ENCODE data around the gene CAPN9.

Gene CAPN9

GRCh38 chr1:230800891-230801840 lies 54.0 kb downstream of the CAPN9 start:
- DNase-seq, result no peak

DNA sequence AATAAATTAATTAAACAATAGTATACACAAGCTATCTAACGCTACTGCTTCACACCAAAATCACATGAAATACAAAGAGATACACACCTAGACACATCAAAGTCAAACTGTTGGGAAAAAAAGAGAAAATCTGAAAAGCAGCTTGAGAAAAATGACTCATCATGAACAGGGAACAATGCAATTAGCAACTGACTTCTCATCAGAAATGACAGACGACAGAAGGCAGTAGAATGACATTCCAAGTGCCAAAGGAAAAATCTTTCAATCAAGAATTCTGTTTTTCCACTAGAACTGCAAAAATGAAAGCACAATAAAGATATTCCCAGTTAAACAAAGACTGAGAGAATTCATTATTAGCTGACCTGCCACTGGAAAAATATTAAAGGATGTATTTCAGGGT lies 57.2 kb downstream of the CAPN9 start:
- DNase-seq, result no peak

DNA sequence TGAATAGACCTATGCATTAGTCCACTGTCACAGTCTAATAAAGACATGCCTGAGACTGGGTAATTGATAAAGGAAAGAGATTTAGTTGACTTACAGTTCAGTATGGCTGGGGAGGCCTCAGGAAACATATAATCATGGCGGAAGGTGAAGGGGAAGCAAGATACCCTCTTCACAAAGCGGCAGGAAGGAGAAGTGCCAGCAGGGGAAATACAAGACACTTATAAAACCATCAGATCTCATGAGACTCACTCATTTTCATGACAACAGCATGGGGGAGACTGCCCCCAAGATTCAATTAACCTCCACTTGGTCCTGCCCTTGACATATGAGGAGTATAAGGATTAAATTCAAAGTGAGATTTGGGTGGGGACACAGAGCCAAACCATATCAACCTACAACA lies 59.4 kb downstream of the CAPN9 start:
- no peak for DNase-seq

DNA sequence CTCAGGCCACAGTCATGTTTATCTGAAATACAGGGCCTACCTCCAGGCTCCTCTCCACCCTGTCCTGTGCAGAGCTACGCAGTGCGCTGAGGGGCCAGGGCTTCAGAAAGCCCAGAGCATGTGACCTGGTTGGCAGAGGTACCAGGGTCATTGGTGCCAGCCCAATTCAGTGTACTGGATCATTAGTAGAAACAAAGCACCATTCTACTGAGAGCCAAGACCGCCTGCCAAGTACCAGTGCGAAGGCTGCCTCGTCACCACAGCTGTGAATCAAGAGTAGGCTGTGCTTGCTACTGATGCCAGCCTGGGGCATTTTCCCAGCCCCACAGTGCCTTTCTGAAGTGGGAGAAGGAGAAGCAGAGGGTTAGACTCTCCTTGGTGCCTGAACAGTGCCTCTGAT lies 59.8 kb downstream of the CAPN9 start:
- no peak for DNase-seq

GRCh38 chr1:230807561-230808280 lies 60.5 kb downstream of the CAPN9 start:
- DNase-seq, result no peak

- DNase-seq, result no peak
Observed at GRCh38 chr1:230808281-230808872, 61.2 kb downstream of the CAPN9 start.

DNA sequence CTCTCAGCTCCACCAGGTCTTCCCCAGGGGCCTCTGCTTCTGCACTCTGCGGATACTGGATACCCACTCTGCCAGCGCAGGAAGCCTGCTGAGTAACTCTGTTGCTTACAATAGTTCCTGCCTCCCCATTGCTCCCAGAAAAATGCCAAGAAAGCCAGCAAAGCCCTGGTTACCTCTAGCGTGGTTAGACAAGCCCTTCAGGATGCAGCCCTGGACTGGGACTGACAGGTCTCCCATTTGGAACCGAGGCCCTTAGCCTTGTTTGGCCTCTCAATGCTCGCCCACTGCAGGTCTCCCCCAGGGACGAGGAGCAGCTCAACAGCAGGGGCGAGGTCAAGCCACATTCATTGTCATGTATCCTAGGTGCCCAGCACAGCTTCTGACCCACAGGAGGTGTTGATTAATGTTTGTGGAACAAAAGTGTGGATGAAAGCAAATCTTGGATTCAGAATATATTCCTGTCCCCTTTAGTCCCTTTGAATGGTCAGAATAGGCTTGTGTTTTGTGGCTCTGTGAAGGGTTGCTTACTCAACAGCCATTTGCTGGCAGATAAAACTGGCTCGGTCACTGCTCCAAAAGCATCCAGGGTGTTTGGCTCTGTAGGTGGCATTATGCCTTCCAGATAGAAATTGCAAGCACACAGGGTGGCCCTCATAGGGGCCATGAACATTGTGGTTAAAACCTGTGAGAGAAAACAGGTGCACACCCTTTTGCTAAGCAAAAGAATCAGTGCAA lies 62.2 kb downstream of the CAPN9 start:
- no peak for DNase-seq

DNA sequence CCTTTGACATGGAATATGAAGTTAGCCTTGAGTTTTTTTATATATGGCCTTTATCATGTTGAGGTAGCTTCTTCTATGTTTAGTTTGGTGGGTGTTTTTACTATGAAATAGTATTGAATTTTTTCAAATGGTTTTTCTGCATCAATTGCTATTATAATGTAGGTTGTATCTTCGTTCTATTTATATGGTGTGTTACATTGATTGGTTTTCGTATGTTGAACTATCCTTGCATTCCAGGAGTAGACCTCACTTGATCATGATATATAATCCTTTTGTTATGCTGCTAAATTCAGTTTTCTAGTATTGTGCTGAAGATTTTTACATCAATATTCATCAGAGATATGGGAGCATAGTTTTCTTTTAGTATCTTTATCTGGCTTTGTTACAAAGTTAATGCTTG lies 65.4 kb downstream of the CAPN9 start:
- no peak for DNase-seq

DNA sequence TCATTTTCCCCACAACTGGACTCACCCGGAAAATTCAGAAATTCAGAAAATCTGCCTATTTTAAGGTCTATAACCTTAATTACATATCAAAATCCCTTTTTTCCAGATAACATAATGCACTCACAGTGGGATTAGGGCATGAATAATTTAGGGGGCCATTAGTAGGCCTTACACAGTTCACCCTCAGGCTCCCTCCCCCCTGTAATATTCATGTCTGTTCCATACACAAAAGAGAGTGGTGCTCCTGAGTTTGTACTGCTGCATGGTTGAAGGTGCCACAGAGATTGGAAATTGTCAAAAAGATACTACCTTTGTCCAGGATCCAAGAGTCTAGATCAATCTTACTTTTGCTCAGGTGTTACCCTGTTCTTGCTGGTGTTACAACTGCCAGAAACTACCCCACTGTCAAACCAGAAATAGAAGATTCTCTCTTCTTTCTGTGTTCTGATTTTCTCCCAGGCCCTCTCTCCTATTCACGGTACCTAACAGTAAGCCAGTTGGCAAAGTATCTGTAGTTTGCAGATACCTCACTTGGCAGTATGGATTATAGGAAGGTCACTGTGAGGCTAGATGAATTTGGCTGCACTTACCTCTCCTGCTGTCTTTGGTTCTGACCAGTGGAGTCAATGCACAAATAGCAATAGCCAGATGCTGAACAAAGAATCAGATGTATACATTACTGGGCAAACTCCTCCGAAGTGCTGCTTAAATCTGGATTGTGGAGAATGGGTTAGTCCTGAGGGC lies 67.9 kb downstream of the CAPN9 start:
- no peak for DNase-seq

GRCh38 chr1:230816018-230816417 lies 68.8 kb downstream of the CAPN9 start:
- no peak for DNase-seq

GRCh38 chr1:230818367-230818766 lies 71.2 kb downstream of the CAPN9 start:
- DNase-seq, result no peak

DNA sequence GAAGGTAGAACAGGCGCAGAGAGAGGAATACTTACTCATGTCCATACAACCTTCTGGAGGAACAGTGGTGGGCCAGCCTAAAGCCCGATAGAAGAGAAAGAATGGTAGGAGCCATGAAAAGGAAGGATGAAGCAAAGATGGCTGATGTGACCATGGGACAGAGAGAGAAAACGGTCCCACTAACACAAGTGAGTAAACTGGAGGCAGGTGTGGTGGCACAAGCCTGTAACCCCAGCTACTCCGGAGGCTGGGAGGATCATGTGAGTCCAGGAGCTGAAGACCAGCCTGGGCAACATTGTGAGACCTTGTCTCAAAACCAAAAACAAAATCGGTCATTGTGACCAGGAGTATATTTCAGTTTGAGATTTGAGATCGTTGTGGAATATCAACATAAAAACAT lies 71.7 kb downstream of the CAPN9 start:
- DNase-seq, result no peak

DNA sequence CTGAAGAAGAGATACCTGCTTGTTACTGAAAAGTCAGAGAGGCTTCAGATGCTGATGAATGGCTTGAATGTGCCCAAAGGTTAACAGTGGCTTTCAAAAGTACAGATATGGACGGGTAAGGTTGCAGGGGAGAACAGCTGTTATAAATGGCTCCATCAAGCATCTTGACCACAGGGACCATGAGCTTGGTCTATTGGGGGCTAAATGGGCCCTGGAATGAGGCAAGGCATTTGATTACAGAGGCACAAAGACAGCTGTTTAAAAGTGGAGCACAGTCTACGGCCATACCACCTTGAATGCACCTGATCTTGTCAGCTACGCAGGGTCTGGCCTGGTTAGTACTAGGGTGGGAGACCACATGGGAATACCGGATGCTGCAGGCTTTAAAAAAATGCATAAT lies 72.8 kb downstream of the CAPN9 start:
- DNase-seq, result no peak

DNA sequence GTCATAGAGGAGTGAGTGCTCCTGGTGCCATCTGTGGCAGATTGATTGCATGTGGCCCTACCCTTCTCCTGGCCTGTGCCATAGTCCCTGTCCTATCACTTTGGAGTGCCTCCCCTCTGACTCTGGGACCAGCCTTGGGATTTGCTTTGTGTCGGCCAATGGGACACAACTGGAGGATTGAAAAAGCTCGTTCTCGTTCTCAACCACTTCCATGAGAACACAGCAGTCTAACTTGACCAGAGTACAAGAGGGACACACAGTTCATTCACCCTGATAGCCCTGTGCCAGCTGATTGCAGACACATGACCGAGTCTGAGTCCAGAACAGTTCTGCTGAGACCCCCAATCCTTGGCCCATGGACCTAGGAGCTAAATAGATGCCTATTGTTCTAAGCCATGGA lies 73.4 kb downstream of the CAPN9 start:
- no peak for DNase-seq

DNA sequence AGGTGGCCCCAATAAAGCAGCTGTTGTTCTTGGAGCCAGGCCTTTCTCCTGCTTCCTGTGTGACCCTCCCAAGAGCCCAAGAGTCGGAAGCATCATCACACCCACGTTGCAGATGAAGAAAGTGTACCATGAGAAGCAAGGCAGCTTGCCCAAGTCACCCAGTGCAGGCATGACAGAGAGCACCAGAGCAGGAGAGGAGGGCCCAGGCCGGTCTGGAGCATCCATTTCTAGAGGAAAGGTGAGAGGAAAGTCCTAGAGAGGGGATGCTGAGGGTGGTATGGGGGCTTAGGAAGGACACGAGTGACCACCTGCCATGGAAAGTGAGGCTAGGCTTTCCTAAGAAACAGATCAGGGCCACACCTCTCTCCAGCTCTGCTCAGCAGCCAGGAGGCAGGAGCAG lies 74.2 kb downstream of the CAPN9 start:
- DNase-seq, result no peak

- no peak for DNase-seq
Observed at GRCh38 chr1:230822092-230822581, 74.9 kb downstream of the CAPN9 start.

- DNase-seq, result no peak
Observed at GRCh38 chr1:230823426-230823825, 76.2 kb downstream of the CAPN9 start.

GRCh38 chr1:230823931-230824381 lies 76.8 kb downstream of the CAPN9 start:
- DNase-seq, result no peak

DNA sequence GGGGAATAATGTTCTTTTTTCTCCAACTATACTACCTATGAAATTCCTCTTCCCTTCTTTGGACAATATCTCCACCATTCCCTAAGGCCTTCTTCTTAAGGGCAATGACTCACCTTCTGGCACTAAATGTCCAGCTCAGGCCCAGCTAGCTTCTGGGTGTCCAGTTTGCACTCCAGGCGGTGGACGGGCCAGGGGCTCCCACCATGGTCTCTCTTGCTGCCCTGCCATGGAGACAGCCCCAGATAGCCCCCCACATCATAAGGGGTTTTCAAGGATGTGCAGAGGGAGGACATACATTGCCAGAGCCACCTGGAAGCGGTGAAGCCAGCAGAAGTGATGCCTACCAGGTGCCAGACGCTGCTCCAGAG lies 77.3 kb downstream of the CAPN9 start:
- DNase-seq, result no peak

GRCh38 chr1:230824919-230825721 lies 77.9 kb downstream of the CAPN9 start:
- no peak for DNase-seq

DNA sequence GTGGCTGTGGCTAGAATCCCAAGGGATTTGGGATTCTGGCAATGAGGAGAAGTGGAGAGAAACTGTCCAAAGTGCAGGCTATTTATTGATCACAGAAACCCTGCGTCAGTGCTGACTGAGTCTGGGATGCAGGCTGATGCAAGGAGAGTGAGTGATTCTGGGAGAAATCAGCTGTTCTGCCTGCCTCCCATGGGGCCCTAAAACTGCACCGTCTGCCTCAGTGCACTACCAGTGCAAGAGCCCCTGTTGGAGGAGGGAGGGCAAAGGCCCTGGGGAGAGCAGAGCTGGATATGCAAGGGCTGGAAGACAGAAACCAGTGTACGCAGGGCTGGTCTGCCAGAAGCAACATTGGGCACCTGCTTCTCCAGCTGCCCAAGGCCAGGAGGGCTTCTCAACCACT lies 78.6 kb downstream of the CAPN9 start:
- no peak for DNase-seq
